ENCODE data around the gene MSI2. TPM values are rescaled to one million over a fixed set of nuclear protein-coding genes. Genes with fewer than 3 reads are reported as not detected.
A peak's percentile ranks its signal among the peaks of the same experiment; 100 is the strongest.

MSI2 gene
- total RNA-seq, 1 experiment from 2014 or later: 169 TPM

GRCh38 chr17:57448759-57449283, 192.5 kb downstream of the MSI2 start:
- no peak overlapping the region for H3K4me3 ChIP-seq (ENCODE audit: low read length)
- no peak overlapping the region for H3K4me2 ChIP-seq (ENCODE audit: low read depth, low read length, poor library complexity, severe bottlenecking)
- 0 out of 2 replicates have a peak, but pooled peaks cover 5% of the 10 kb centered on the region for H3K36me3 ChIP-seq (ENCODE audit: insufficient read depth, low read length)
- H3K9me3 ChIP-seq (ENCODE audit: low read length): no peaks in the 10 kb centered on the region
- peaks cover 72% of the 10 kb centered on the region for H3K4me1 ChIP-seq (ENCODE audit: low read length)
- no peak overlapping the region for H3K9ac ChIP-seq (ENCODE audit: low read length)
- no peaks in the 10 kb centered on the region for H3K9me2 ChIP-seq (replicated peaks; ENCODE audit: insufficient read depth, low read length)
- H3K27me3 ChIP-seq (ENCODE audit: low read length): no peaks in the 10 kb centered on the region
- H4K20me1 ChIP-seq (ENCODE audit: insufficient read depth, low read depth, low read length): no peaks in the 10 kb centered on the region
- H3K27ac ChIP-seq (ENCODE audit: low read length): peak overlapping the region; percentile 59
- H2AFZ ChIP-seq (ENCODE audit: low read length): no peak overlapping the region
- no peak for DNase-seq
- peaks cover 92% of the 10 kb centered on the region for H3K79me2 ChIP-seq (ENCODE audit: low read length)

- peak overlapping the region; percentile 59 for H3K27ac ChIP-seq (ENCODE audit: low read length)
- H4K20me1 ChIP-seq (ENCODE audit: insufficient read depth, low read depth, low read length): no peaks in the 10 kb centered on the region
- H3K36me3 ChIP-seq (ENCODE audit: insufficient read depth, low read length): 0 out of 2 replicates have a peak, but pooled peaks cover 5% of the 10 kb centered on the region
- H3K9me2 ChIP-seq (replicated peaks; ENCODE audit: insufficient read depth, low read length): no peaks in the 10 kb centered on the region
- H2AFZ ChIP-seq (ENCODE audit: low read length): no peak overlapping the region
- H3K4me2 ChIP-seq (ENCODE audit: low read depth, low read length, poor library complexity, severe bottlenecking): no peak overlapping the region
- H3K27me3 ChIP-seq (ENCODE audit: low read length): no peaks in the 10 kb centered on the region
- no peak for DNase-seq
- peaks cover 88% of the 10 kb centered on the region for H3K79me2 ChIP-seq (ENCODE audit: low read length)
- no peaks in the 10 kb centered on the region for H3K9me3 ChIP-seq (ENCODE audit: low read length)
- no peak overlapping the region for H3K4me3 ChIP-seq (ENCODE audit: low read length)
- no peak overlapping the region for H3K9ac ChIP-seq (ENCODE audit: low read length)
- peaks cover 48% of the 10 kb centered on the region for H3K4me1 ChIP-seq (ENCODE audit: low read length)
Observed at GRCh38 chr17:57451191-57451590, 194.9 kb downstream of the MSI2 start.

GRCh38 chr17:57451643-57452042, 195.3 kb downstream of the MSI2 start:
- H3K27ac ChIP-seq (ENCODE audit: low read length): peak overlapping the region; percentile 59
- H4K20me1 ChIP-seq (ENCODE audit: insufficient read depth, low read depth, low read length): no peaks in the 10 kb centered on the region
- H3K79me2 ChIP-seq (ENCODE audit: low read length): peaks cover 86% of the 10 kb centered on the region
- H3K9ac ChIP-seq (ENCODE audit: low read length): no peak overlapping the region
- no peak overlapping the region for H3K4me3 ChIP-seq (ENCODE audit: low read length)
- no peak for DNase-seq
- H3K4me2 ChIP-seq (ENCODE audit: low read depth, low read length, poor library complexity, severe bottlenecking): no peak overlapping the region
- H3K36me3 ChIP-seq (ENCODE audit: insufficient read depth, low read length): 0 out of 2 replicates have a peak, but pooled peaks cover 5% of the 10 kb centered on the region
- no peaks in the 10 kb centered on the region for H3K9me3 ChIP-seq (ENCODE audit: low read length)
- peaks cover 44% of the 10 kb centered on the region for H3K4me1 ChIP-seq (ENCODE audit: low read length)
- H2AFZ ChIP-seq (ENCODE audit: low read length): no peak overlapping the region
- H3K27me3 ChIP-seq (ENCODE audit: low read length): no peaks in the 10 kb centered on the region
- no peaks in the 10 kb centered on the region for H3K9me2 ChIP-seq (replicated peaks; ENCODE audit: insufficient read depth, low read length)

DNA sequence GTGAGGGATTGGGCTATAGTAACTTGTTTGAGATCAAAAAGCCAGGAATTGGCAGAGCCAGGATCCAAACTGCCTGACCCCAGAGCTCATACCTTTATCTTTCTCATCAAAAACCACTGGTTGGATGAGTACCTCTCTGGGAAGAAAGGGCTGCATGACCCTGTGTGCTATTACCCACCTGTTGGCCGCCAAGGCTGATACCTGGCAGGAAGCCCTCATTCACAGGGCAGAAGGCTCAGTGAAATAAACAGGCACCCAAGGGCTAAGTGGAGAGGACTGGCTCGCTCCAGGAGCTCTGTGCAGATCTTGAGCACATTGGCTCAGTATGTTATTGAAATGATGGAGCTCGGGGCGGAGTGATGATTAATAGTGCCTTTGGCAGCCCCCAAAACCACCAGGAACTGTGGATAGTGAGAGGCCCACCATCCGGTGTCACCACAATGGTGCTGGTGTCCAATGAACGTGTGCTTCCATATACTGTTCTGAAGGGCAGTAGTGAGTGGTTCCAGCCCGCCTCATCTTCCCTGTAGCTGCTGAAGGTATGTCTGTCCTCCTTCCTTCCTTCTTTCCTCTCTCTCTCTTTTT, 197.6 kb downstream of the MSI2 start:
- Histone ChIP-seq H3K27ac (ENCODE audit: low read length) (no peak overlapping the region), H3K9me3 (ENCODE audit: low read length) (no peaks in the 10 kb centered on the region)

DNA sequence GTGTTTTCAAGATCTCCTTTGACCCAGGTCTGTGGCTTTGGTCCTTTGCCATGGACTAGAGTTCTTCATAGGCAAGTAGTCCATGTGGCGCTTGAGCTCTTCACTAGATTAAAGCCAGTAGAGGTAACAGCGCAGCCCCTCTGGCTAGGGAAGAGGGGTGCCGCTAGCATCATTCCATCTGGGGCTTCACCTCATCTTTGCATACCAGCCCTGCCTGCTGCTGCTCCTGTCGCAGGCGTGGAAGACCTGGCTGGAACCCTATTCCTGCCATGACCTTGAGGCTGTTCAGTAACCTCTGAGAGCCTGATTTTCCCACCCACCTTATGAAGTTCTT, 198.4 kb downstream of the MSI2 start:
- H3K79me2 ChIP-seq (ENCODE audit: low read length): peaks cover 76% of the 10 kb centered on the region
- peaks cover 26% of the 10 kb centered on the region for H3K4me1 ChIP-seq (ENCODE audit: low read length)
- H3K4me2 ChIP-seq (ENCODE audit: low read depth, low read length, poor library complexity, severe bottlenecking): no peak overlapping the region
- H3K9me3 ChIP-seq (ENCODE audit: low read length): no peaks in the 10 kb centered on the region
- no peaks in the 10 kb centered on the region for H3K9me2 ChIP-seq (replicated peaks; ENCODE audit: insufficient read depth, low read length)
- H3K4me3 ChIP-seq (ENCODE audit: low read length): no peak overlapping the region
- H2AFZ ChIP-seq (ENCODE audit: low read length): no peak overlapping the region
- H4K20me1 ChIP-seq (ENCODE audit: insufficient read depth, low read depth, low read length): no peaks in the 10 kb centered on the region
- H3K27me3 ChIP-seq (ENCODE audit: low read length): no peaks in the 10 kb centered on the region
- DNase-seq: no peak
- no peak overlapping the region for H3K27ac ChIP-seq (ENCODE audit: low read length)
- 0 out of 2 replicates have a peak, but pooled peaks cover 5% of the 10 kb centered on the region for H3K36me3 ChIP-seq (ENCODE audit: insufficient read depth, low read length)
- H3K9ac ChIP-seq (ENCODE audit: low read length): no peak overlapping the region

More for the DNA sequence above, 197.6 kb downstream of the MSI2 start:
- Histone ChIP-seq H3K9me2 (replicated peaks; ENCODE audit: insufficient read depth, low read length) (no peaks in the 10 kb centered on the region), H2AFZ (ENCODE audit: low read length) (no peak overlapping the region), H3K27me3 (ENCODE audit: low read length) (no peaks in the 10 kb centered on the region), H3K4me3 (ENCODE audit: low read length) (no peak overlapping the region), H3K79me2 (ENCODE audit: low read length) (peaks cover 77% of the 10 kb centered on the region), H3K9ac (ENCODE audit: low read length) (no peak overlapping the region), H3K4me2 (ENCODE audit: low read depth, low read length, poor library complexity, severe bottlenecking) (no peak overlapping the region), H4K20me1 (ENCODE audit: insufficient read depth, low read depth, low read length) (no peaks in the 10 kb centered on the region), H3K4me1 (ENCODE audit: low read length) (peaks cover 26% of the 10 kb centered on the region), H3K36me3 (ENCODE audit: insufficient read depth, low read length) (0 out of 2 replicates have a peak, but pooled peaks cover 5% of the 10 kb centered on the region)
- DNase-seq: no peak

DNA sequence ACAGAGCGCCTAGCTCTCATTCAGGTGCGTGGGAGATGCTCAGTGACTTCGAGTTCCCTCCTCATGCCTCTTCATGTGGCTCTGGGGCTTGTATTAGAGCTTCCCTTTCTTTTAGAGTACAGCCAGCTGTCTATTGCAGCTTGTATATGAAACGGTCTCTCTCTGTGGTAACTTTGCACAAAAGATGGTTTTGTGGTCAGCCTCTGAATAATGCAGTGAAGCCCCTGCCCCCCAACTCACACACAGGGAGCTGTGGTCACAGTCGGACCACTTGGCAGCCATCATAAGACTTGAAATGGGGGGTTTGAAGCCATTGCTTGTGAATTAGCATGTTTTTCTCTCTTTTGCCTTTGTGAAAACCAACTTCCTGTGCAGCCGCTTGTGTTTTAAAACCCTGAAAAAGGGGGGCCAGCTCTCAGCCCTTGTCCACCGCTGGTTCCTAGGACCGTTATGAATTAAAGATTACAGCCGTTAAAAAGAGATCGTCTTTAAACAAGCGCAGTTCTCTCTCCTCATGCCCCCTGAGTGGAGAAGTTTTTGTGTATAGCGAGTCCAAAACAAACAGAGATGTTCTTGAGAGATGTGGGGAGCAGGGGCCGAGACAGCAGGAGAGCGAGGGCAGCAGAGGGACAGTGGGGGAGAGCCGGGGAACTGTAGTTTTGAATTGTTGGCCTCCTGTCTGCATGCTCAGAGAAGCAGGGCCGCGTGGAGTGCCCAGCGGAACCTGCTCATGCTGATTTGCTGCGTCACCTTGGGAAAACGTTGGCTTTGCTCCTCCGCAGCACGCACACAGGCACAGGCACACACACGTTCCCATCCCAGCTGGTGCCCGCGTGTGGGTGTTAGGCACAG, 199.0 kb downstream of the MSI2 start:
- Histone ChIP-seq H3K4me3 (ENCODE audit: low read length) (no peak overlapping the region), H2AFZ (ENCODE audit: low read length) (no peak overlapping the region), H3K27me3 (ENCODE audit: low read length) (no peaks in the 10 kb centered on the region), H3K9ac (ENCODE audit: low read length) (no peak overlapping the region), H3K27ac (ENCODE audit: low read length) (no peak overlapping the region), H4K20me1 (ENCODE audit: insufficient read depth, low read depth, low read length) (no peaks in the 10 kb centered on the region), H3K4me1 (ENCODE audit: low read length) (peaks cover 22% of the 10 kb centered on the region), H3K36me3 (ENCODE audit: insufficient read depth, low read length) (0 out of 2 replicates have a peak, but pooled peaks cover 5% of the 10 kb centered on the region), H3K79me2 (ENCODE audit: low read length) (peaks cover 73% of the 10 kb centered on the region), H3K4me2 (ENCODE audit: low read depth, low read length, poor library complexity, severe bottlenecking) (no peak overlapping the region), H3K9me3 (ENCODE audit: low read length) (no peaks in the 10 kb centered on the region), H3K9me2 (replicated peaks; ENCODE audit: insufficient read depth, low read length) (no peaks in the 10 kb centered on the region)
- DNase-seq: no peak

- no peaks in the 10 kb centered on the region for H3K27me3 ChIP-seq (ENCODE audit: low read length)
- no peak for DNase-seq
- H3K36me3 ChIP-seq (ENCODE audit: insufficient read depth, low read length): no peaks in the 10 kb centered on the region
- no peaks in the 10 kb centered on the region for H3K9me3 ChIP-seq (ENCODE audit: low read length)
- no peak overlapping the region for H3K27ac ChIP-seq (ENCODE audit: low read length)
- no peak overlapping the region for H2AFZ ChIP-seq (ENCODE audit: low read length)
- peaks cover 29% of the 10 kb centered on the region for H3K4me1 ChIP-seq (ENCODE audit: low read length)
- H4K20me1 ChIP-seq (ENCODE audit: insufficient read depth, low read depth, low read length): no peaks in the 10 kb centered on the region
- H3K79me2 ChIP-seq (ENCODE audit: low read length): peaks cover 74% of the 10 kb centered on the region
- H3K9me2 ChIP-seq (replicated peaks; ENCODE audit: insufficient read depth, low read length): no peaks in the 10 kb centered on the region
- H3K9ac ChIP-seq (ENCODE audit: low read length): no peak overlapping the region
- H3K4me2 ChIP-seq (ENCODE audit: low read depth, low read length, poor library complexity, severe bottlenecking): no peak overlapping the region
- H3K4me3 ChIP-seq (ENCODE audit: low read length): no peak overlapping the region
Observed at GRCh38 chr17:57456622-57457021, 200.3 kb downstream of the MSI2 start.

DNA sequence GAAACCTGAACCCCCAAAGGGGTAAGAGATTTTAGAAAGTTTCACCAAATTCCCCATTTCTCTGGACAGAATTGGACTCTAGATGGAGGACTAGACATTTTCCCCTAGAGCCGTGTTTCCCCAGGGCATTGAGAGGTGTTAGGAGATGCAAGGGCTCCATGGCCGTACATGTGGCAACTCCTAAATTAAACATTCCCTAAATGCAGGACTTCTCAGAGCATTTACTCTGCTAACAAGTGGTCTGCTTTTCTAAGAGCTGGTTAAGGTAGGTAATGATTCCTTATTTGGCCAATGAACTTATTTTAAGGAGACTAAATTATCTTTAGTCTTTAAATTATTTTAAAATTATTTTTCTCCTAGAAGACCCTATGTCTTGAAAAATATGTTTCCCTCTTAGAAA, 200.9 kb downstream of the MSI2 start:
- Histone ChIP-seq H3K4me1 (ENCODE audit: low read length) (peaks cover 34% of the 10 kb centered on the region), H3K4me2 (ENCODE audit: low read depth, low read length, poor library complexity, severe bottlenecking) (no peak overlapping the region), H3K9me3 (ENCODE audit: low read length) (no peaks in the 10 kb centered on the region), H4K20me1 (ENCODE audit: insufficient read depth, low read depth, low read length) (no peaks in the 10 kb centered on the region), H3K9ac (ENCODE audit: low read length) (no peak overlapping the region), H3K9me2 (replicated peaks; ENCODE audit: insufficient read depth, low read length) (no peaks in the 10 kb centered on the region), H3K27me3 (ENCODE audit: low read length) (no peaks in the 10 kb centered on the region), H3K79me2 (ENCODE audit: low read length) (peaks cover 74% of the 10 kb centered on the region), H3K27ac (ENCODE audit: low read length) (no peak overlapping the region), H2AFZ (ENCODE audit: low read length) (no peak overlapping the region), H3K36me3 (ENCODE audit: insufficient read depth, low read length) (no peaks in the 10 kb centered on the region), H3K4me3 (ENCODE audit: low read length) (no peak overlapping the region)
- no peak for DNase-seq
